Measurements from ENCODE around the gene CAMK1D. TPM values are rescaled to one million over a fixed set of nuclear protein-coding genes. Genes with fewer than 3 reads are reported as not detected.

CAMK1D gene
- 2.6 and 3.5 TPM in 2 replicates for total RNA-seq

DNA sequence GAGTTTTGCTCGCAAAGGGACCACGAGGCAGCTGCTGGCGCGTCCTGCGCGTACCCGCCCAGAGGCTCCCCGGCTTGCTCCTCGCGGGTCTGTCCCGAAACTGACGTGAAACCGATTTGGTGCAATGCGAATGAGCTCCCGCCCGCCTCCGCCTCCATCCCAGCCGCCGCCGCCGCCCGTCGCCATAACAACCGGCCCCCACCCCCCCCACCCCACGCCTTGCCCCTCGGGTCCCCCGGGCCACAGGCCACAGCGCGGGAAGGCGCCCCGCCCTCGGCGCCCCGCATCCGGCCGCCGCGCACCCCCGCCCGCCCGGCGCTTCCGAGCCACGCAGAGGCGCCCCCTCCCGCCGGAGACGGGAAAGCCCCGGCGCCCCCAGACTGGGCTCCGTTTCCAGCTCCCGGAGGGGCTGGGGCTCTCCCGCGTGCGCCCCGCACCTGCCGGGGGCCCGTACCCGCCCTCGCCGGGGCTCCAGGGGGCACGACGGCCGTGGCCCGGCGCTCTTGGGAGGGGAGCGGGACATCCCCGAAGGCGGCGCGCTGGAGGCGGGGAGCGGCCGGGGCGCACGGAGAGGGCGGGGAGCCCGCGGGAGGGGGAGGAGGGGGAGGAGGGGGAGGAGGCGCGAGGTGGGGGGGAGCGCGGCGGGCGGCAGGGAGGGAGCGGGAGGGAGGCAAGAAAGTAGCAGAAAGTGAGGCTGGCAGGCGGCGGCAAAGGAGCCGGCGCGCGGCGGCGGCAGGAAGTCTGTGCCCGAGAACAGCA lies at the start of gene CAMK1D:
CAMK1D (plus strand) TSS at position 678 of the 759 bp plus-strand sequence.

Other genes with a start within 250 kb of the CAMK1D start
- 5.6 and 12.1 TPM in 2 replicates for gene SEC61A2, start 219.9 kb upstream of the CAMK1D start, total RNA-seq
- gene NUDT5, start 153.7 kb upstream of the CAMK1D start, total RNA-seq = 61.4 and 64.4 TPM in 2 replicates
- 53.7 and 96.7 TPM in 2 replicates for gene CDC123, start 153.4 kb upstream of the CAMK1D start, total RNA-seq

Measured in epithelial cell of alveolus of lung (primary cell).